C4-2B (cell line): Measurements from ENCODE around the gene DCTPP1.

Experiments
- H3K27ac ChIP-seq: fragments of 450-650 bp; 2 replicates; pipeline ENCODE4 v1.5.1; 2017
- CTCF ChIP-seq: fragments of 450-650 bp; conservative IDR thresholded peaks from 2 replicates; pipeline ENCODE4 v1.5.1; 2017; ENCODE audit warnings: mild to moderate bottlenecking
- ZFX ChIP-seq: fragments of 450-650 bp; IDR thresholded peaks from 2 replicates; pipeline ENCODE4 v1.6.1; 2017

DCTPP1 gene

GRCh38 chr16:30407804-30408534, 21.9 kb downstream of the DCTPP1 start:
- H3K27ac ChIP-seq, result peak overlapping the region; percentile 74
- TF ChIP-seq CTCF (no peak), ZFX (no peak; the same call in none of the 2 replicates)

GRCh38 chr16:30407102-30407803, 22.6 kb downstream of the DCTPP1 start, which contains the start of gene ZNF771:
Gene ZNF771, plus strand, starts transcription at chr16:30407606. Its CDS starts 448 bp downstream, at chr16:30408054.
- peak within 1 kb of the TSS; percentile 74 for H3K27ac ChIP-seq
- TF ChIP-seq ZFX, result peak; percentile 76
- no peak for TF ChIP-seq CTCF

- peak overlapping the region; percentile 74 for H3K27ac ChIP-seq
- TF ChIP-seq CTCF, result no peak
- TF ChIP-seq ZFX, result no peak
These were observed 23.1 kb downstream of the DCTPP1 start for GRCh38 chr16:30406795-30407101.

- no peak for TF ChIP-seq ZFX
- TF ChIP-seq CTCF, result no peak
- H3K27ac ChIP-seq, result no peak overlapping the region
These were observed 27.9 kb downstream of the DCTPP1 start for GRCh38 chr16:30401768-30402425.

- TF ChIP-seq ZFX (no peak), CTCF (no peak)
These were observed 30.2 kb downstream of the DCTPP1 start for GRCh38 chr16:30399435-30400186.

GRCh38 chr16:30398661-30399434, 31.0 kb downstream of the DCTPP1 start:
- H3K27ac ChIP-seq, result no peak overlapping the region
- TF ChIP-seq ZFX (no peak), CTCF (no peak)

More at GRCh38 chr16:30399435-30400186, 30.2 kb downstream of the DCTPP1 start:
- no peak overlapping the region for H3K27ac ChIP-seq
